ENCODE measurements around the gene SORCS3. TPM values are rescaled to one million over a fixed set of nuclear protein-coding genes. Genes with fewer than 3 reads are reported as not detected.

SORCS3 gene
- total RNA-seq, 2 experiments from 2014 or later = 1.7 to 2.1 TPM

DNA sequence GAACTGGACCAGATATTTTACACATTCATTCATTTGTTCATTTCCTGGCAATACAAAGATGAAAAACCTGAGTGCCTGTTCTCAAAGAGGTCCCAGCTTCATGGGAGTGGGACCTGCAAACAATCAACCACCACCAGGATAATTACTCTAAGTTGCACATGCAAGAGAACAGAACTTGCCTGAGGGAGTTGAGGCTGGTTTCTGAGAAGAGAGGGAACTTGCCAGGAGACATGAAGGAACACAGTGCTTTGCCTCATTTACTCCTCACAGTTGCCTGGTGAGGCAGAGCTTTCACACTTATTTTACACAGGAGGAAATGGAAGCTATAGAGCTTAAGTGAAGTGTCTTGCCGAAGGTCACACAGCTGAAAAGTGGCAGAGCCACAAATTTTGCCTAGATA lies 170.1 kb downstream of the SORCS3 start:
- Histone ChIP-seq H3K27me3 (ENCODE audit: control insufficient read depth in 1 of 2, insufficient read depth in 2 of 2, low read length in 2 of 2) (no peaks in the 10 kb centered on the region), H3K9me3 (ENCODE audit: control insufficient read depth in 1 of 2, insufficient read depth in 1 of 2, low read length in 2 of 2) (no peaks in the 10 kb centered on the region), H3K4me3 (ENCODE audit: low read length) (no peak overlapping the region), H3K36me3 (ENCODE audit: insufficient read depth, low read length) (no peaks in the 10 kb centered on the region), H3K4me1 (ENCODE audit: insufficient read depth, low read length) (no peaks in the 10 kb centered on the region), H3K27ac (ENCODE audit: low read depth in 1 of 2, low read length in 2 of 2) (no peak overlapping the region)
- Mint-ChIP-seq H3K4me3 (no peak overlapping the region), H3K4me1 (ENCODE audit: low read depth) (no peaks in the 10 kb centered on the region), H3K9me3 (no peaks in the 10 kb centered on the region), H3K27ac (no peak overlapping the region), H3K36me3 (ENCODE audit: low read depth) (no peaks in the 10 kb centered on the region), H3K27me3 (no peaks in the 10 kb centered on the region)
- CTCF ChIA-PET = no interaction called here
- POLR2A ChIA-PET = no interaction called here
- no peak for ATAC-seq (ENCODE audit: poor library complexity)
- TF ChIP-seq, protein P1, sequence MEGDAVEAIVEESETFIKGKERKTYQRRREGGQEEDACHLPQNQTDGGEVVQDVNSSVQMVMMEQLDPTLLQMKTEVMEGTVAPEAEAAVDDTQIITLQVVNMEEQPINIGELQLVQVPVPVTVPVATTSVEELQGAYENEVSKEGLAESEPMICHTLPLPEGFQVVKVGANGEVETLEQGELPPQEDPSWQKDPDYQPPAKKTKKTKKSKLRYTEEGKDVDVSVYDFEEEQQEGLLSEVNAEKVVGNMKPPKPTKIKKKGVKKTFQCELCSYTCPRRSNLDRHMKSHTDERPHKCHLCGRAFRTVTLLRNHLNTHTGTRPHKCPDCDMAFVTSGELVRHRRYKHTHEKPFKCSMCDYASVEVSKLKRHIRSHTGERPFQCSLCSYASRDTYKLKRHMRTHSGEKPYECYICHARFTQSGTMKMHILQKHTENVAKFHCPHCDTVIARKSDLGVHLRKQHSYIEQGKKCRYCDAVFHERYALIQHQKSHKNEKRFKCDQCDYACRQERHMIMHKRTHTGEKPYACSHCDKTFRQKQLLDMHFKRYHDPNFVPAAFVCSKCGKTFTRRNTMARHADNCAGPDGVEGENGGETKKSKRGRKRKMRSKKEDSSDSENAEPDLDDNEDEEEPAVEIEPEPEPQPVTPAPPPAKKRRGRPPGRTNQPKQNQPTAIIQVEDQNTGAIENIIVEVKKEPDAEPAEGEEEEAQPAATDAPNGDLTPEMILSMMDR (IDR thresholded peaks at IDR 0.05) = no peak
- intact Hi-C loops (cut with DNase I, micrococcal nuclease) = no loop called here
- DNase-seq = no peak

- Mint-ChIP-seq H3K36me3 (ENCODE audit: low read depth) (no peaks in the 10 kb centered on the region), H3K4me3 (no peak overlapping the region), H3K27ac (no peak overlapping the region), H3K4me1 (ENCODE audit: low read depth) (peaks cover 7% of the 10 kb centered on the region), H3K27me3 (peaks cover 4% of the 10 kb centered on the region), H3K9me3 (no peaks in the 10 kb centered on the region)
- DNase-seq (no peak), ATAC-seq (ENCODE audit: poor library complexity) (no peak)
- H3K4me3 ChIP-seq (ENCODE audit: low read length) = no peak overlapping the region
- no peaks in the 10 kb centered on the region for H3K36me3 ChIP-seq (ENCODE audit: insufficient read depth, low read length)
- TF ChIP-seq, protein P1 (IDR thresholded peaks at IDR 0.05) = no peak
- POLR2A ChIA-PET = no interaction called here
- H3K27me3 ChIP-seq (ENCODE audit: control insufficient read depth in 1 of 2, insufficient read depth in 2 of 2, low read length in 2 of 2) = no peaks in the 10 kb centered on the region
- CTCF ChIA-PET = no interaction called here
- no peaks in the 10 kb centered on the region for H3K9me3 ChIP-seq (ENCODE audit: control insufficient read depth in 1 of 2, insufficient read depth in 1 of 2, low read length in 2 of 2)
- H3K4me1 ChIP-seq (ENCODE audit: insufficient read depth, low read length) = no peaks in the 10 kb centered on the region
- no peak overlapping the region for H3K27ac ChIP-seq (ENCODE audit: low read depth in 1 of 2, low read length in 2 of 2)
- intact Hi-C loops (cut with DNase I, micrococcal nuclease) = no loop called here
These were observed 175.4 kb downstream of the SORCS3 start for GRCh38 chr10:104816501-104816900.

GRCh38 chr10:104819731-104820130 lies 178.6 kb downstream of the SORCS3 start:
- ChIA-PET POLR2A (interaction anchor here (1.0 kb wide), 1 partner anchor 10 kb away, joined by 3 read pairs; no protein-coding TSS in a partner anchor), CTCF (no interaction called here)
- TF ChIP-seq, protein P1 (IDR thresholded peaks at IDR 0.05) = no peak
- Mint-ChIP-seq H3K4me1 (ENCODE audit: low read depth) (peaks cover 7% of the 10 kb centered on the region), H3K4me3 (no peak overlapping the region), H3K27ac (no peak overlapping the region), H3K9me3 (peaks cover 6% of the 10 kb centered on the region), H3K27me3 (peaks cover 8% of the 10 kb centered on the region), H3K36me3 (ENCODE audit: low read depth) (no peaks in the 10 kb centered on the region)
- Histone ChIP-seq H3K27ac (ENCODE audit: low read depth in 1 of 2, low read length in 2 of 2) (no peak overlapping the region), H3K4me3 (ENCODE audit: low read length) (no peak overlapping the region), H3K9me3 (ENCODE audit: control insufficient read depth in 1 of 2, insufficient read depth in 1 of 2, low read length in 2 of 2) (no peaks in the 10 kb centered on the region), H3K36me3 (ENCODE audit: insufficient read depth, low read length) (no peaks in the 10 kb centered on the region), H3K27me3 (ENCODE audit: control insufficient read depth in 1 of 2, insufficient read depth in 2 of 2, low read length in 2 of 2) (no peaks in the 10 kb centered on the region), H3K4me1 (ENCODE audit: insufficient read depth, low read length) (no peaks in the 10 kb centered on the region)
- ATAC-seq (ENCODE audit: poor library complexity) (no peak), DNase-seq (no peak)
- intact Hi-C loops (cut with DNase I, micrococcal nuclease) = no loop called here
